GM12878 (cell line): Measurements from ENCODE around the gene AFF2. TPM values are rescaled to one million over a fixed set of nuclear protein-coding genes. Genes with fewer than 3 reads are reported as not detected.
A peak's percentile ranks its signal among the peaks of the same experiment; 100 is the strongest.

Experiments used
- ATAC-seq: fragments of 200-7000 bp; cut with Tn5 transposase; 3 replicates; pipeline ENCODE4 v1.9.1; 2020; ENCODE audit warnings: mild to moderate bottlenecking, moderate library complexity
- BruUV-seq: library from RNA; stranded (reverse); fragments of 400-500 nt; replicated peaks from 2 replicates; lab custom pipeline; 2021; lab: Mats Ljungman, UMichigan
- CTCF ChIA-PET: fragments of 300-600 bp; sonication (Branson Sonifier 250); formaldehyde crosslinking; extraction: SDS; loops from one replicate; lab custom pipeline; 2021; ENCODE audit warnings: inconsistent platforms; lab: Yijun Ruan, JAX
- POLR2A ChIA-PET: fragments of 350-600 bp; formaldehyde crosslinking; extraction: SDS; loops from one replicate; lab custom pipeline; 2021; ENCODE audit warnings: inconsistent platforms; lab: Charles Lee
- RAD21 ChIA-PET: fragments of 300-600 bp; sonication (Branson Sonifier 250); formaldehyde crosslinking; loops from one replicate; lab custom pipeline; 2023; ENCODE audit warnings: antibody characterized with exemption; ENCODE audit not compliant: unreplicated experiment; lab: Charles Lee
- SMC1A ChIA-PET: fragments of 300-600 bp; sonication (Branson Sonifier 250); formaldehyde crosslinking; loops from one replicate; lab custom pipeline; 2023; ENCODE audit not compliant: unreplicated experiment, uncharacterized antibody; lab: Charles Lee
- DNase-seq: peaks from one replicate; pipeline ENCODE4 v3.0.0-alpha.2; 2011; ENCODE audit warnings: low read depth, low spot score
- FAIRE-seq: peaks from 3 replicates; lab custom pipeline; 2011; peaks lifted over from hg19 to GRCh38; lab: Jason Lieb, UNC
- H2AFZ ChIP-seq: 2 replicates; pipeline ENCODE4 v1.6.0; 2011; ENCODE audit warnings: low read depth, low read length, control low read depth; ENCODE audit not compliant: control insufficient read depth
- H3K27ac ChIP-seq: 2 replicates; pipeline ENCODE4 v1.5.1; 2011; ENCODE audit warnings: control low read depth; ENCODE audit not compliant: control insufficient read depth, insufficient read depth
- H3K27me3 ChIP-seq, 2 experiments: replicated peaks in 1 of 2; 2 replicates each; pipeline versions ENCODE4 v1.6.0 to v1.6.1; 2011; ENCODE audit warnings: low read length in 1 of 2; ENCODE audit not compliant: control insufficient read depth in 2 of 2, insufficient read depth in 2 of 2
- H3K36me3 ChIP-seq, 2 experiments: 2 replicates each; pipeline ENCODE4 v1.5.1; 2011; ENCODE audit warnings: low read length in 1 of 2; ENCODE audit not compliant: control insufficient read depth in 2 of 2, insufficient read depth in 2 of 2
- H3K4me1 ChIP-seq: 2 replicates; pipeline ENCODE4 v1.6.1; 2011; ENCODE audit warnings: mild to moderate bottlenecking, low read length, moderate library complexity, mixed read lengths; ENCODE audit not compliant: control insufficient read depth, insufficient read depth
- H3K4me2 ChIP-seq: 2 replicates; pipeline ENCODE4 v1.6.0; 2011; ENCODE audit warnings: control low read depth; ENCODE audit not compliant: control insufficient read depth, insufficient read depth
- H3K4me3 ChIP-seq: fragments of 200-600 bp; sonication (generic); 2 replicates; pipeline ENCODE4 v1.5.1; 2016
- H3K79me2 ChIP-seq: 2 replicates; pipeline ENCODE4 v1.6.0; 2011; ENCODE audit warnings: low read length; ENCODE audit not compliant: control insufficient read depth, insufficient read depth
- H3K9ac ChIP-seq: 2 replicates; pipeline ENCODE4 v1.8.0; 2011; ENCODE audit warnings: low read length, control low read depth, mixed read lengths; ENCODE audit not compliant: control insufficient read depth, insufficient read depth
- H3K9me3 ChIP-seq: replicated peaks from 3 replicates; pipeline ENCODE4 v1.5.1; 2011; ENCODE audit warnings: mild to moderate bottlenecking, low read length; ENCODE audit not compliant: control insufficient read depth, insufficient read depth
- H4K20me1 ChIP-seq: 2 replicates; pipeline ENCODE4 v1.6.0; 2011; ENCODE audit not compliant: control insufficient read depth, insufficient read depth
- BCL11A ChIP-seq: IDR thresholded peaks from 2 replicates; pipeline ENCODE4 v1.6.1; 2011; ENCODE audit warnings: low read depth, low read length
- ETV6 ChIP-seq, 2 experiments: fragments of 450-650 bp in 1 of 2; IDR thresholded peaks in 1 of 2; conservative IDR thresholded peaks in 1 of 2; 2 replicates each; pipeline ENCODE4 v1.6.1; 2014; ENCODE audit warnings: antibody characterized with exemption in 1 of 2, borderline replicate concordance in 1 of 2, low read depth in 1 of 2, mild to moderate bottlenecking in 1 of 2, moderate library complexity in 1 of 2
- MEF2A ChIP-seq: IDR thresholded peaks from 2 replicates; pipeline ENCODE4 v1.6.1; 2011; ENCODE audit warnings: low read depth, mild to moderate bottlenecking, low read length, moderate library complexity; ENCODE audit not compliant: insufficient read depth
- MEF2B ChIP-seq: fragments of 450-650 bp; IDR thresholded peaks from 2 replicates; pipeline ENCODE4 v1.6.1; 2018; ENCODE audit warnings: mild to moderate bottlenecking, moderate library complexity; ENCODE audit not compliant: partially characterized antibody, poor library complexity, severe bottlenecking
- MTA2 ChIP-seq: fragments of 450-650 bp; IDR thresholded peaks from 2 replicates; pipeline ENCODE4 v1.6.1; 2016; ENCODE audit warnings: low read depth, mild to moderate bottlenecking, moderate library complexity
- NFIC ChIP-seq: IDR thresholded peaks from 2 replicates; pipeline ENCODE4 v1.6.1; 2012; ENCODE audit warnings: low read depth, mild to moderate bottlenecking, inconsistent platforms, low read length, moderate library complexity
- NFYA ChIP-seq: IDR thresholded peaks from 2 replicates; pipeline ENCODE4 v1.6.1; 2011; ENCODE audit warnings: low read depth, mild to moderate bottlenecking, low read length, improper control_type of control experiment, borderline replicate concordance
- NR2F1 ChIP-seq: fragments of 450-650 bp; conservative IDR thresholded peaks from 2 replicates; pipeline ENCODE4 v1.6.1; 2017; ENCODE audit warnings: mild to moderate bottlenecking
- PAX5 ChIP-seq: IDR thresholded peaks from 2 replicates; pipeline ENCODE4 v1.6.1; 2011; ENCODE audit warnings: low read depth, low read length, borderline replicate concordance
- RBBP5 ChIP-seq: fragments of 200-600 bp; sonication (generic); conservative IDR thresholded peaks from 2 replicates; pipeline ENCODE4 v1.6.1; 2016
- SMAD5 ChIP-seq: IDR thresholded peaks from 2 replicates; pipeline ENCODE4 v1.6.1; 2016; ENCODE audit warnings: antibody characterized with exemption, low read depth
- SUPT20H ChIP-seq: IDR thresholded peaks from 2 replicates; pipeline ENCODE4 v1.6.1; 2011; ENCODE audit warnings: low read depth, mild to moderate bottlenecking, low read length, moderate library complexity, borderline replicate concordance; ENCODE audit not compliant: control insufficient read depth
- TCF12 ChIP-seq: IDR thresholded peaks from 2 replicates; pipeline ENCODE4 v1.6.1; 2011; ENCODE audit warnings: low read depth, mild to moderate bottlenecking, low read length
- ZBED1 ChIP-seq: IDR thresholded peaks from 2 replicates; pipeline ENCODE4 v1.6.1; 2016; ENCODE audit warnings: borderline replicate concordance
- WGBS: methylation state at CpG from one replicate; pipeline ENCODE4 v1.1.6; 2016; ENCODE audit warnings: low lambda C conversion rate; ENCODE audit not compliant: insufficient replicate concordance, insufficient coverage; ENCODE audit errors: missing lambda C conversion rate; 5-methylcytosine and 5-hydroxymethylcytosine counted together
- in situ Hi-C: fragments of 300-500 bp; cut with MboI; formaldehyde crosslinking; loops from 9 replicates; pipeline ENCODE4 v1.14.3; 2018; ENCODE audit warnings: mixed read lengths
- intact Hi-C: fragments of 100-400 bp; cut with micrococcal nuclease; formaldehyde crosslinking; loops from one replicate; pipeline ENCODE4 v1.14.2; 2022; ENCODE audit not compliant: unreplicated experiment
- polyA plus RNA-seq, 11 experiments: library from polyadenylated mRNA; depleted of rRNA in 4 of 11; unstranded in 6 of 11; stranded (reverse) in 5 of 11; fragments of >200 nt; fragmentation: Nextera tagmentation in 4 of 11; fragmentation: Illumina TruSeq in 1 of 11; extraction: Ambion mirVana in 4 of 11; extraction: Trizol in 1 of 11; gene quantifications; 1 replicate in 1 of 11; 2 replicates in 10 of 11; pipeline versions ENCODE4 v1.2.1 to v1.2.3, GENCODE V29; 2011 to 2016; ENCODE audit warnings: inconsistent platforms in 2 of 11, missing spikeins in 2 of 11, low read depth in 1 of 11
- total RNA-seq, 4 experiments: library from RNA; depleted of rRNA in 3 of 4; stranded (reverse); fragments of >200 nt in 3 of 4; fragmentation: Illumina TruSeq in 1 of 4; extraction: Trizol in 1 of 4; gene quantifications; 2 replicates each; pipeline versions ENCODE4 v1.2.1 to v1.2.3, GENCODE V29; 2013 to 2021

The AFF2 gene
- total and polyA plus RNA-seq, 10 of the 15 experiments (the other 5 are each of a cell fraction or from before 2014, with no cell fraction given) = under 0.01 to 0.03 TPM; not detected in 8

DNA sequence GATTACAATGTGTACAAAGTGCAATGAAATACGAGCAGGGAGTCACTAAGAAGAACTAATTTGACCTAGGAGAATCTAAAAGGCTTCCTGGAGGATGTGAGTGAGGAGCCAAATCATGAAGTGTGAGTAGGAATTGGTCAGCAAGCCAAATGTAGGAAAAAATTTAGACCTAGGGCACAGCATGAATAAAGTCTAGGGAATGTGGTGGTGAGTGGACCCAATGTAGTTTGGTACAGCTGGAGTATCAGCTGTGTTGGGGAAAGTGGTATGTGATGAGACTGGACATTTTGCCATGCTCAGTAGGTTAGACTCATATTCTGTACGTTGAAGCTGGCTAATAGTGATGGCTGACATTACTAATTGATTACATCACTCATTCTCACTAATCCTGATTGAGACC lies 191.0 kb downstream of the AFF2 start:
- ChIA-PET RAD21 (no interaction called here), SMC1A (interaction anchor here (0.6 kb wide), 1 partner anchor 77 kb away, joined by 4 read pairs; no protein-coding TSS in a partner anchor), CTCF (no interaction called here), POLR2A (interaction anchor here (0.7 kb wide), 1 partner anchor 26 kb away, joined by 3 read pairs; no protein-coding TSS in a partner anchor)
- FAIRE-seq = no peak
- TF ChIP-seq NFIC = no peak
- TF ChIP-seq BCL11A = no peak
- no peak for TF ChIP-seq SUPT20H
- TF ChIP-seq ETV6 (conservative IDR thresholded peaks at IDR 0.05 in 1 of 2, IDR thresholded peaks at IDR 0.05 in 1 of 2; ENCODE audit: borderline replicate concordance in 1 of 2, low read depth in 1 of 2) = no peak
- TF ChIP-seq NFYA = no peak
- no peak for TF ChIP-seq NR2F1
- H3K4me2 ChIP-seq = no peak overlapping the region
- H3K36me3 ChIP-seq = no peaks in the 10 kb centered on the region
- H4K20me1 ChIP-seq = no peaks in the 10 kb centered on the region
- no peaks in the 10 kb centered on the region for H3K79me2 ChIP-seq
- 0% methylated on average over 2 of the region's 2 CpGs for WGBS
- H2AFZ ChIP-seq = no peak overlapping the region
- DNase-seq = no peak
- no peak overlapping the region for H3K27ac ChIP-seq
- no peak for ATAC-seq
- no TSS peak for BruUV-seq
- H3K27me3 ChIP-seq = no peaks in the 10 kb centered on the region
- H3K4me3 ChIP-seq = no peak overlapping the region
- no peak overlapping the region for H3K9ac ChIP-seq
- no peaks in the 10 kb centered on the region for H3K9me3 ChIP-seq
- in situ Hi-C loops = no loop called here
- H3K4me1 ChIP-seq = no peaks in the 10 kb centered on the region
- intact Hi-C loops = no loop called here

DNA sequence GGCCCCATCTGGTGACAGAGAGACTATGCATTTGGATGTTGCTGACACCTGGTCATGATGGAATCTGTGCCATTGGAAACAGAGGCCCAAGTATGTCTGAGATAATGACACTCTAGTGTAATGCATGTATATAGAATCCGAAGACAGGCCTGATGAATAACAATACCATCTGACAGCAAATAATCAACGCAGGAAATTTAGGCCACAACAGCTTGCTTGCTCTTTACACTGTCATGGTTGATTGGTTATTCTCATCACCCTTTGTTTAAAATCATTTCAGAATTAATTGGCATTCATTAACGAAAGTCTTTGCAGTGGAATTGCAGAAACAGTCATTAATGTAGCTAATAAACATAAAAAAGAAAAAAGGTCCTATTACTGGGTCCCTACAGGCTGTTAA lies 194.8 kb downstream of the AFF2 start:
- Histone ChIP-seq H3K36me3 (no peaks in the 10 kb centered on the region), H3K27ac (no peak overlapping the region), H3K4me2 (no peak overlapping the region)
- RAD21 ChIA-PET = no interaction called here
- TF ChIP-seq SMAD5 (no peak), RBBP5 (no peak), MTA2 (peak; percentile 91), TCF12 (no peak), MEF2B (peak; percentile 32), PAX5 (0 out of 2 replicates have a peak, but pooled peaks have one; percentile 17), ZBED1 (no peak), MEF2A (no peak)
- TF ChIP-seq, all 136 proteins: peak for 3
- BruUV-seq = no TSS peak
- H3K4me1 ChIP-seq = no peaks in the 10 kb centered on the region
- POLR2A ChIA-PET = no interaction called here
- no peaks in the 10 kb centered on the region for H3K9me3 ChIP-seq
- no peaks in the 10 kb centered on the region for H3K27me3 ChIP-seq
- intact Hi-C loops = no loop called here
- H2AFZ ChIP-seq = no peak overlapping the region
- H3K79me2 ChIP-seq = no peaks in the 10 kb centered on the region
- H3K4me3 ChIP-seq = no peak overlapping the region
- FAIRE-seq (no peak), ATAC-seq (no peak), DNase-seq (no peak)
- 17% methylated on average over 3 of the region's 3 CpGs for WGBS
- SMC1A ChIA-PET = interaction anchor here (0.7 to 1.1 kb wide), 2 partner anchors 273 to 957 kb away, joined by 3 read pairs; no protein-coding TSS in a partner anchor
- in situ Hi-C loops = no loop called here
- no peaks in the 10 kb centered on the region for H4K20me1 ChIP-seq
- CTCF ChIA-PET = interaction anchor here (0.7 kb wide), 1 partner anchor 174 kb away, joined by 3 read pairs; no protein-coding TSS in a partner anchor
- no peak overlapping the region for H3K9ac ChIP-seq
